Stimulated activated CD4-positive, alpha-beta T cell treated with anti-CD3 and anti-CD28 coated beads, Interleukin-1b, Interleukin-23, amount 100 ng/mL, for 24 hours (primary cell): Measurements from ENCODE around the gene HK2.

Experiments used
- DNase-seq, 4 experiments: peaks; one replicate each; pipeline ENCODE4 v3.0.0-alpha.2; 2020; ENCODE audit warnings: low read depth in 4 of 4, low spot score in 1 of 4

HK2 gene

DNA sequence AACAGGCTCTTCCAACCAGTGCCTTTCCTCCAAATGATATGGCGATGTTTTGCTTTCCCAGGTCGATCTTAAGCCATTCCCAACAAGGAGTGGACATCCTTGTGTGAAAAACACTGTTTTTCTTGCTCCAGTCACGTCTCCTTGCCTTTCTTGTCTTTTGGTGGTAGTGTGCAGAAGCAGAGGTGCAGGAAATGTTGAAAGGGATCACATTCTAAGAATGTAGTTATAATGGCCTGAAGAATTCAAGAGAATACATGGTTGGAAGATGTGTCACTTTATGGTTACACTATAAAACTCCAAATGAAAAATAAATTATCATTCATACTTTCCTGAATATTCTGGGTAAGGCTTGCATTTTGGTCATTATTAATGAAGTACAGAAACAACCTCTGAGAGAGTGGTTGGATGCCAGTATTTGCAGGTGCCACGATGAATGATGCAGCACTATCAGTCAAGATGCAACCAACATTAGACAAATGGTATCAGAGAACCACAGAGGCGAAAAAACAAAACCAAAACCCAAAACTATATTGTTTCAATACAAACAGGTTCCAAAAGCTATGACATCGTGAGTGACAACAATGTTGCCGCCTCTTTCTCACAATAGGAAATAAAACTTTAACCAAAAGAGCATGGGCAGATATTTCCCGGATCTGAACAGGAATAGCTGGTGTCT, 97.0 kb downstream of the HK2 start:
- DNase-seq, result no peak

DNA sequence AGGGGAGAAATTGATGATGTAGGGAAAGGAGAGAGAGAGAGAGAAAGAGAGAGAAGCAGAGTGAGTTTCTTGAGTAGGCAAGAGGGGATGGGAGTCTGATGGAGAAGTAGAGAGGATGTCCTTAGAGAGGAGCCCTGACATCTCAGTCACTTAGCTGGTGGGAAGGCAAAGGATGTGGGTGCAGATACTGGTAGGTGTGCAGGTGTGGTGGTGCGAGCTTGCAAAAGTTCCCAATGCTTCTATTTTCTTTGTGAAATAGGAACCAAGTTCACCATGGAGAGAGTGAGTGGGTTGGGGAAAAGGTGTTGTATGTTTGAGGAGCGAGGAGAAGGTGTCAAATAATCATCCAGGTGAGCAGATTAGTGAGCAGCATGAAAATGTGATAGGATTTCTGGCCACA, 98.0 kb downstream of the HK2 start:
- DNase-seq, result no peak

DNA sequence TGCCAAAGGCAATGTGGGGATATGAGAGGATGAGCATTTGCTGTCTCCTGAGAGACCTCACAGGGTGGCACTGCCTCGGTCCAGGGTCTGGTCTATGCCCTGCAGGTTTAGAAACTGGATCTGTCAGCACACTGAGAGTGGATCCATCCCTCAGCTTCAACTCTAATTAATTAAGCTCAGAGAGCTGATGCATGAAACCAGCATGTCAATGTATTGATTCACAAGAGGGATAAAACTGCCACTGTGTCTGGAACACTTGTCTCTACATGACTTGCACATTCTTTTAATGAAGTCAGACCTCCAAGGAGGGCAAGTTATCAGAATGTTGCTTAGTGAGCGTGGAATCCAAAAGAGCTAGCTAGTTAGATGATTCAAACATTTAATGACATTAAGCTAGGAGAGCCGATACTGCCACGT, 102.1 kb downstream of the HK2 start:
- no peak for DNase-seq

DNA sequence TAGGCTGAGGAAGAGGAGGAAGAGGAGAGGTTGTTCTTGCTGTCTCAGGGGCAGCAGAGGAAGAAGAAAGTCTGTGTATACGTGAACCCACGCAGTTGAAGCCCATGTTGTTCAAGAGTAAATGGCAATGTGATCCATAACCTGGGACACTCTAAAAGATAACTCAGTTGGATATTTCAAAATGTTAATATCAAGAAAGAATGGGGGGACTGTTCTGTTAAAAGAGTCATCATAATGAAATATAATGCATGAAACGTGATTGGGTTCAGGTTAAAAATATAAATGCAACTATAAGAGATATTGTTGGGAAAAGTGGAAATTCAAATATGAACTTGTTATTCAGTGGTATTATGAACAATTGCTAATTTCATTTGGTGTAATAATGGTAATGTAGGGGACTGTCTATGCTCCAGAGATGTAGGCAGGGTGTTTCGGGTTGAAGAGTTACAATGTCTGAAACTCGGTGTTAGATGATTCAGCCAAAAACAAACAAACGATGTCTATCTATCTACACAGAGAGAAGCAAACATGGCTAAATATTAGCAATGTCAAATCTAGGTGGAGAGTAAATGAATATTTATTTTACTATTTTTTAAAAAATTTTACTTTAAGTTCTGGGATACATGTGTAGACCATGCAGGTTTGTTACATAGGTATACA, 103.4 kb downstream of the HK2 start:
- no peak for DNase-seq

DNA sequence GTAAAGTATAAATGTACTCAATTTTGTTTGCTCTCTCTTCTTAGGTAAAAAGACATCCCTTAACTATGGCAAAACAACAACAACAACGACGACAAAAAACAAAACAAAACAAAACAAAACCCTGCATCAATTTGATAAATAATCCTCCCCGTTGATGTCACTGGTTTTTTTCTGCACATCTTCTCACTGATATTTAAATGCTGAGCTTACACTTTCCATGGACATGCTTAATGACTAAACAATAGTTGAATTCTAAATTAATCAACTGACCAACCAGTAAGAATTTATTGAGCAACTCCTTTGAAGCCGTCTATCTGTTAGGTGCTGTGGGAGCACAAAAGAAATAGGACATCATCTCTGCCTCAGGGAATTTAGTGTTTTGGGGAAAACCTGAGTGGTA, 104.3 kb downstream of the HK2 start:
- no peak for DNase-seq

DNA sequence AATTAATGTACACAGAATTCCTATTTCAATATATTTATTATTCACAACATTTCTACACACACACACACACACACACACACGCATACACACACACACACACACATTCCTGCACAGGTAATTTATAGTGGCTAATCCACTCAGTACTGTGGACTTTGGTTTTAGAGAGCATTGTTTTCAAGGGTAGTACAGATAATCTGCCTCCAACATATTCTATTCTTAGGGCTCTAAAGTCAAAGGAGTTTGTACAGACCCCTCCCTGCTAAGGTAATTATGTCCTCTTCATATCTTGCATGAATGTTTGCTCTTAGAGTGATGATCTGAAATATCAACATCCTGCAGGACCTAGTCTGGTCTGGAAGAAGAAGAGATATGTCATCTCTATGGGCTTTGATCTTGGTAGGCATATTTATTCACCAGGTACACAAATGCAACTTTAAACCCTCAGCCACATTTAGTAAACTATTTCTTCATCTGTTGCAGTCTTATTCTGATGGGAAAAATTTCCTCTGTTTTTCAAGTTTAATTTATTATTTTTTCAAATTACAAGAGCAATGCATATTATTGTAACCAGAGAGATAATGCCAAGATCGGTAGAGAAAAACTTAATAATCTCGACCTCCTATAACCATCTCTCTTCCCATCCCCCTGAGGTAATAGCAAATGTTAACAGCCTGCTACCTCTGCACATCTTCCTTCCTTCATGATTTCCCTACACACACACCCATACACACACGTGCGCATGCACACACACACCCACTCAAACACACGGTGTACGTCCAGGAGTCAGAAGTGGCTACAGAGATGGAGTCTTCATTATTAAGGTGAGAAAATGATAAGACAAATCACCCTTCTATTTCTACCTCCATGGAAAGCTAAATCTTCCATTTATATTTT, 106.2 kb downstream of the HK2 start:
- DNase-seq, result no peak

DNA sequence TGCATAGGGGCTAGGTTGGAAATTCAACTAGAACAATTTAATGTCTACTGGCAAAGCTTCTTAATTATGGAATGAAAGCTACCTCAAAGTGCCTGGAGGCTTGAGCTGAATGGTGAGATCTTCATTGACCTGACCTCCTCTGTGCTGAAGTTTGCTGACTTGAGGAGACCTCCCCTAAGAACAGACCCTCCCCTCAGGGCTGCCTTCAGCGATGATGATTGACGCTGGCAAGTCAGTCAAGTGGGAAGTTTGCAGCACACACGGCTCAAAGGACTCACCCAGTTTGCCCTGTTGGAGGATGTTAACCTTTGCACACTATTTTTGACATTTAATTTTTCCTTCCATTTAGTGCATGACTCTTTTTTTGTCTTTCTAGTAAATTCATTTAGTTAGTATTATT, 107.4 kb downstream of the HK2 start:
- no peak for DNase-seq

DNA sequence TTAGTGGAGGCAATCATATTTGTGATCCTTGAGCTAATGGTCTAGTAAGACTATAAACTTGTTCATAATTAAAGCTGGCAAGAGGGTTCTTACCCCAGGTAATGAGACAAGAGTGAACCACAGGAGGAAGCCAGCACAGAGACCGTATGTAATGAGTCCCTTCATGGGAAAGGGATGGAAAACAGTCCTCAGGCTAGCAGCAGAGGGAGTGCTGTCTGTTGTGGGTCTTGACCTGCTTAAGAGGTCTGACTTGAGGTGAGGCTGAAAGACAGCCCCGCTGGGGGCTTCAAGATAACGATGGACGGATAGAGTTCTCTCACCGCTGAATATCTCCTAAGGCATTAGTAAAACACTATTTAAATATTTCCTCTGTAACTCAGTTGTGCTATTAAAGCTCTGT, 108.3 kb downstream of the HK2 start:
- no peak for DNase-seq
